H1 (cell line): ENCODE data around the gene GSC. TPM values are rescaled to one million over a fixed set of nuclear protein-coding genes. Genes with fewer than 3 reads are reported as not detected.

Experiments
- BRCA1 ChIP-seq: IDR thresholded peaks from 2 replicates; pipeline ENCODE4 v1.6.1; 2012; ENCODE audit warnings: low read depth, low read length, improper control_type of control experiment
- CBX8 ChIP-seq: fragments of 300-800, 300-1000 bp; sonication (generic); IDR thresholded peaks from 2 replicates; pipeline ENCODE4 v1.7.1; 2016; ENCODE audit warnings: low read depth, low read length, borderline replicate concordance
- HDAC6 ChIP-seq: IDR thresholded peaks from one replicate; pipeline ENCODE4 v1.7.1; 2012; ENCODE audit warnings: low read depth, mild to moderate bottlenecking, inconsistent platforms, low read length, moderate library complexity
- NRF1 ChIP-seq: IDR thresholded peaks from 2 replicates; pipeline ENCODE4 v1.6.1; 2011; ENCODE audit warnings: mild to moderate bottlenecking, low read depth, low read length, improper control_type of control experiment
- polyA plus RNA-seq, 7 experiments: library from polyadenylated mRNA; depleted of rRNA in 3 of 7; stranded (reverse) in 5 of 7; unstranded in 2 of 7; fragments of >200 nt in 5 of 7; fragments of 200-250 nt in 2 of 7; gene quantifications; 1 replicate in 5 of 7; 2 replicates in 1 of 7; 4 replicates in 1 of 7; pipeline versions ENCODE4 v1.2.1 to v1.2.3, GENCODE V29; 2011 to 2013; ENCODE audit warnings: missing spikeins in 2 of 7, mixed read lengths in 2 of 7
- total RNA-seq: library from RNA; stranded (reverse); fragmentation: NEBNext Ultra II Directional; extraction: Animal tissue kit (Norgen Biotek cat#: 25700); gene quantifications from 2 replicates; pipeline ENCODE4 v1.2.1, GENCODE V29; 2021
- TF ChIP-seq, protein P1 (sequence below): fragments of 300-600 bp; sonication (generic); IDR thresholded peaks from 2 replicates; pipeline ENCODE4 v1.7.1; 2012; ENCODE audit warnings: low read length, moderate library complexity, mild to moderate bottlenecking, inconsistent platforms; ENCODE audit not compliant: insufficient replicate concordance

The GSC gene
- total and polyA plus RNA-seq, 2 of the 8 experiments (the other 6 are each of a cell fraction or from before 2014, with no cell fraction given): 0.17 to 0.54 TPM

DNA sequence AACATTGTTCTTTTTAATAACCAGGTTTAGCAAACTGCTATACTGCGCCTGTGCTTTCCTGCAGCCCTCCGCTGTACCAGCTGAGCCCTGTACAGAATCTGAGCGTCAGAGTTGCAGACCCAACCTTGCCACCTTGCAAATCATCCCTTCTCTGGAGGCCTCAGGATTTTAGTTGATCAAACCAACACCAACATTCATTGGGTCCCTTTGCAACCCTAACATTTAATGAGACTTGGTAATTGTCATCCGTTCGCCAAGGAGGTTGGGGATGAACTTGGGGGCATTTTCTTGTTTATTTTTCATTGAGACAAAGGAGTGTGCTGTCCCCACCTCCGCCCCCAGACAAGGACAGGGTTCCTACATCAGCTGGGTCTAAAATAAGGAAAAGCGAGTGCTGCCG lies 2.6 kb upstream of the GSC start (continued):
- TF ChIP-seq, protein P1, sequence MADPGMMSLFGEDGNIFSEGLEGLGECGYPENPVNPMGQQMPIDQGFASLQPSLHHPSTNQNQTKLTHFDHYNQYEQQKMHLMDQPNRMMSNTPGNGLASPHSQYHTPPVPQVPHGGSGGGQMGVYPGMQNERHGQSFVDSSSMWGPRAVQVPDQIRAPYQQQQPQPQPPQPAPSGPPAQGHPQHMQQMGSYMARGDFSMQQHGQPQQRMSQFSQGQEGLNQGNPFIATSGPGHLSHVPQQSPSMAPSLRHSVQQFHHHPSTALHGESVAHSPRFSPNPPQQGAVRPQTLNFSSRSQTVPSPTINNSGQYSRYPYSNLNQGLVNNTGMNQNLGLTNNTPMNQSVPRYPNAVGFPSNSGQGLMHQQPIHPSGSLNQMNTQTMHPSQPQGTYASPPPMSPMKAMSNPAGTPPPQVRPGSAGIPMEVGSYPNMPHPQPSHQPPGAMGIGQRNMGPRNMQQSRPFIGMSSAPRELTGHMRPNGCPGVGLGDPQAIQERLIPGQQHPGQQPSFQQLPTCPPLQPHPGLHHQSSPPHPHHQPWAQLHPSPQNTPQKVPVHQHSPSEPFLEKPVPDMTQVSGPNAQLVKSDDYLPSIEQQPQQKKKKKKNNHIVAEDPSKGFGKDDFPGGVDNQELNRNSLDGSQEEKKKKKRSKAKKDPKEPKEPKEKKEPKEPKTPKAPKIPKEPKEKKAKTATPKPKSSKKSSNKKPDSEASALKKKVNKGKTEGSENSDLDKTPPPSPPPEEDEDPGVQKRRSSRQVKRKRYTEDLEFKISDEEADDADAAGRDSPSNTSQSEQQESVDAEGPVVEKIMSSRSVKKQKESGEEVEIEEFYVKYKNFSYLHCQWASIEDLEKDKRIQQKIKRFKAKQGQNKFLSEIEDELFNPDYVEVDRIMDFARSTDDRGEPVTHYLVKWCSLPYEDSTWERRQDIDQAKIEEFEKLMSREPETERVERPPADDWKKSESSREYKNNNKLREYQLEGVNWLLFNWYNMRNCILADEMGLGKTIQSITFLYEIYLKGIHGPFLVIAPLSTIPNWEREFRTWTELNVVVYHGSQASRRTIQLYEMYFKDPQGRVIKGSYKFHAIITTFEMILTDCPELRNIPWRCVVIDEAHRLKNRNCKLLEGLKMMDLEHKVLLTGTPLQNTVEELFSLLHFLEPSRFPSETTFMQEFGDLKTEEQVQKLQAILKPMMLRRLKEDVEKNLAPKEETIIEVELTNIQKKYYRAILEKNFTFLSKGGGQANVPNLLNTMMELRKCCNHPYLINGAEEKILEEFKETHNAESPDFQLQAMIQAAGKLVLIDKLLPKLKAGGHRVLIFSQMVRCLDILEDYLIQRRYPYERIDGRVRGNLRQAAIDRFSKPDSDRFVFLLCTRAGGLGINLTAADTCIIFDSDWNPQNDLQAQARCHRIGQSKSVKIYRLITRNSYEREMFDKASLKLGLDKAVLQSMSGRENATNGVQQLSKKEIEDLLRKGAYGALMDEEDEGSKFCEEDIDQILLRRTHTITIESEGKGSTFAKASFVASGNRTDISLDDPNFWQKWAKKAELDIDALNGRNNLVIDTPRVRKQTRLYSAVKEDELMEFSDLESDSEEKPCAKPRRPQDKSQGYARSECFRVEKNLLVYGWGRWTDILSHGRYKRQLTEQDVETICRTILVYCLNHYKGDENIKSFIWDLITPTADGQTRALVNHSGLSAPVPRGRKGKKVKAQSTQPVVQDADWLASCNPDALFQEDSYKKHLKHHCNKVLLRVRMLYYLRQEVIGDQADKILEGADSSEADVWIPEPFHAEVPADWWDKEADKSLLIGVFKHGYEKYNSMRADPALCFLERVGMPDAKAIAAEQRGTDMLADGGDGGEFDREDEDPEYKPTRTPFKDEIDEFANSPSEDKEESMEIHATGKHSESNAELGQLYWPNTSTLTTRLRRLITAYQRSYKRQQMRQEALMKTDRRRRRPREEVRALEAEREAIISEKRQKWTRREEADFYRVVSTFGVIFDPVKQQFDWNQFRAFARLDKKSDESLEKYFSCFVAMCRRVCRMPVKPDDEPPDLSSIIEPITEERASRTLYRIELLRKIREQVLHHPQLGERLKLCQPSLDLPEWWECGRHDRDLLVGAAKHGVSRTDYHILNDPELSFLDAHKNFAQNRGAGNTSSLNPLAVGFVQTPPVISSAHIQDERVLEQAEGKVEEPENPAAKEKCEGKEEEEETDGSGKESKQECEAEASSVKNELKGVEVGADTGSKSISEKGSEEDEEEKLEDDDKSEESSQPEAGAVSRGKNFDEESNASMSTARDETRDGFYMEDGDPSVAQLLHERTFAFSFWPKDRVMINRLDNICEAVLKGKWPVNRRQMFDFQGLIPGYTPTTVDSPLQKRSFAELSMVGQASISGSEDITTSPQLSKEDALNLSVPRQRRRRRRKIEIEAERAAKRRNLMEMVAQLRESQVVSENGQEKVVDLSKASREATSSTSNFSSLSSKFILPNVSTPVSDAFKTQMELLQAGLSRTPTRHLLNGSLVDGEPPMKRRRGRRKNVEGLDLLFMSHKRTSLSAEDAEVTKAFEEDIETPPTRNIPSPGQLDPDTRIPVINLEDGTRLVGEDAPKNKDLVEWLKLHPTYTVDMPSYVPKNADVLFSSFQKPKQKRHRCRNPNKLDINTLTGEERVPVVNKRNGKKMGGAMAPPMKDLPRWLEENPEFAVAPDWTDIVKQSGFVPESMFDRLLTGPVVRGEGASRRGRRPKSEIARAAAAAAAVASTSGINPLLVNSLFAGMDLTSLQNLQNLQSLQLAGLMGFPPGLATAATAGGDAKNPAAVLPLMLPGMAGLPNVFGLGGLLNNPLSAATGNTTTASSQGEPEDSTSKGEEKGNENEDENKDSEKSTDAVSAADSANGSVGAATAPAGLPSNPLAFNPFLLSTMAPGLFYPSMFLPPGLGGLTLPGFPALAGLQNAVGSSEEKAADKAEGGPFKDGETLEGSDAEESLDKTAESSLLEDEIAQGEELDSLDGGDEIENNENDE: no peak
- TF ChIP-seq NRF1 (no peak), HDAC6 (no peak), BRCA1 (no peak), CBX8 (peak; percentile 28; the same call in 1 of the 2 replicates)
